Gastrocnemius medialis (tissue), 4 donors: Measurements from ENCODE around the gene BSPRY.

Experiments used
- CTCF ChIP-seq, 5 experiments: fragments of 450-650 bp in 3 of 5; fragments of 200-600 bp in 2 of 5; sonication (generic) in 2 of 5; IDR thresholded peaks in 4 of 5; conservative IDR thresholded peaks in 1 of 5; 1 replicate in 4 of 5; 2 replicates in 1 of 5; pipeline ENCODE4 v1.5.1; 2016 to 2019; ENCODE audit warnings: antibody characterized with exemption in 5 of 5, mild to moderate bottlenecking in 3 of 5, moderate library complexity in 3 of 5
- POLR2A ChIP-seq, 2 donors: fragments of 450-650 bp; IDR thresholded peaks; one replicate each; pipeline ENCODE4 v1.6.1; 2017; ENCODE audit warnings: antibody characterized with exemption in 2 of 2, mild to moderate bottlenecking in 2 of 2, moderate library complexity in 2 of 2

- TF ChIP-seq CTCF (IDR thresholded peaks at IDR 0.05 in 4 of 5, conservative IDR thresholded peaks at IDR 0.05 in 1 of 5) (no peak), POLR2A (IDR thresholded peaks at IDR 0.05) (no peak)
These were observed 38.4 kb downstream of the BSPRY start for GRCh38 chr9:113387560-113388230.
